HG03432 (cell line): Measurements from ENCODE around the gene LHPP.

Experiments used
- ATAC-seq: cut with Tn5 transposase; IDR thresholded peaks from one replicate; pipeline ENCODE4 v1.9.1; 2021; ENCODE audit warnings: mild to moderate bottlenecking, moderate library complexity; ENCODE audit not compliant: unreplicated experiment

The LHPP gene

DNA sequence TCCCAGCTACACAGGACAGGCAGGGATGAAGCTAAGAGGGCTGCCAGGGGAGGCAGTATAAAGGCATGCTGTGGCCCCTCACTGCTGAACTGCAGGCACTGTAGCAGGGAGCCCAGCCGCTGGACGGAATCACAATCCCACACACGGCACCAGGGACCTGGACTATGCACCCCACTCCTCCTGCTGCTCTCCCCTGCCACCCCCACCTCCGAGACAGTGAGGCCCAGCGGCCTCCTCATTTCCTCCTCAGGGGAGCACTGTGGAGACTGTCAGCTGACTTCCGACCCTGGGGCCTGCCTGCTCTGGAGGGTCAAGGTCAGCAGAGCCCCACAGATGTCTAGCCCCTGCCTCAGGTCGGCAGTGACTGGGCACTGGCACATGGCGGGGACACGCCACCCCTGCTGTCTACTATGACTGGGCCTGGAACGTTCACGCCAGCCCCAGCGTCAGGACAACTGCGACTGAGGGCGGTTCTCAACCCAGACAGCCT is 189.8 kb downstream of the LHPP start:
- no peak for ATAC-seq

DNA sequence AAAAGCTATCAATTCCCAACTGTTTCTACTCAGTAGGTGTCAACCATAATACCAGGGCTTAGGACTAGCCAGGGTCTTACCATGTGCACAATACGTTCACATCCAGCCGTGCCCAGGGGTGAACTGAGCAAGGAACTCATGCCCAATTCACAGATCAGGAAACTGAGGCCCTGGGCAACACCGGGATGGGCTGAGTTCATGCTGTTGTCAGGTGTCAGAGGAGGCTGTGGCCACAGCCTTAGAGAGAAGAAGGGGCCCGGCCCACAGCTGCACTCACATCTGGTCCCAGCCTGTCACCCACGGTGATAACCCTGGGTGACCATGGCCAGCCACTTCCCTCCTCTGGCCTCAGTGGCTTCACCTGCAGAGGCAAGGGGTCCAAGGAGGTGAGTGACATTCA is 190.6 kb downstream of the LHPP start:
- ATAC-seq, result no peak

DNA sequence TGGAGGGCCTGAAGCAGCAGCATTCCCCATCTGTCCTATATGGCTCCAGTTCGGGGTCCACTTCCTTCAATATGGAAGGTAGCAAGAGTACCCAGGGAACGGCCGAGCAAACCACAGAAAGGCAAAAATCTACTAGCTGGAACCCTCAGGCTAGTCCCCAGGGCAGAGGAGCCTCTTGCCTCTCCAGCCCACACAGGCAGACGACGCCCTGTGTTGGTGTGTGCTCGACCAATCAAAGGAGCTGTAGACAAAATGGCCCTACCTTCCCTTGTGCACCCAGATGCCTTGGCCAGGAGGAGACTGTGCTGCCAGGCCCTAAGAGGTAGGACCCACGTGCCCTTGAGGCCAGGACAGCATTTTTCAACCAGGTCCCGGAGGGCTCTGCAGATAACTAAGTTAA is 191.1 kb downstream of the LHPP start:
- ATAC-seq, result no peak

DNA sequence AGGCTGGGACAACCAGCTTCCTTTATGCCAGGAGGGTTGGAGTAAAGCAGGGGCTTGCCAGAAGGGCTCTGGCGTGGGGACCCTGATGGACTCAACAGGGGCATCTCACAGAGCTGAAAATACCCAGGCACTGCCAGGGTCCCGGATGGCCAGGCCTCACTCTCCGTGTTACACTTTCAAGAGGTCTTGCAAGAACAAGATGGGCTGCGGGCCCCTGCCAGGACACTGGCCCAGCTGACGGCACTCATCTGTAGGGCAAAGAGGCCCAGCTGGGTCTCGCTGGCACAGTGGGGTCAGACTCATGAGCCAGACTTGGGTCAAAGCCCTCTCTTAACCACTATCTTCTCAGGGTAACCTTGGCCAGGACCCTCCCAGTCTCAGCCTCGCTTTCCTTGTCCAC is 191.7 kb downstream of the LHPP start:
- ATAC-seq, result no peak

DNA sequence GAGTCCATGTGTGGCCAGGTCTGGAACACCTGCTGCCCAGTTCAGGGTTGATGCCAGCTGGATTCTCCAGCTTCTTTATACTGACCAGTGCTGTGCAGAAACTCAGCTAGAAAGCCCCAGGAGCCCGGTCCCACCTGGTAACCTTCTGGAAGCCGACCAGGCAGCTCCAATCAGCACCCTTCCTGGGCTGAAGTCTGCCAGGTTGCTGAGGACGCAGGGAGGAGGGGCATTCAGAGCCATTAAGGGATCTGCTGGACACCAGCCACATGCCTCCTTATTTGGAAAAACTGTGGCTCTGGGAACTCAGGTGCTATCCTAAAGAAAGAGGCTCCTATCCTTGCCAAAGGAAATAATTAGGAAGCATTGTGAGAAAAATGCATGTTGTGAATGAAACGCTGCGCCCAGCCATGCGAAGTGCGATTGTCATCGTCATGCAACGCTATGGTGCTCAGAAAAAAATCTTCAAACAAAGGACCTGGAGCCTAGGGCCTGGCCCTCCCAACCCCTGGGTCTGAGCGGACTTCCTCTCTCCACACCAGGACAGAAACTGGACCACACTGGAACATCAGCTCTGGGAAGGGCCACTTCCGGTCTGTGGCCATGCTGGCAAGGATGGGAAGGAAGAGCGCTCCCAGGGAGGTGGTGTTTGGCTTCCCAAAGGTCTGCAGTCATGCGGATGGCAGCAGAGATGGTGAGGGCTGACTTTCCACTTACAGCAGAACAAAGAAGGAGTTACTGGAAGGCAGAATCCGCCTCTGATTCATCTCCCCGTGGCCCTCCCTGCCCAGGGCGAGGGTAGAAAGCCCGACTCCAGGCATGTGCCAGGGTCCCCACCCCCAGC is 192.4 kb downstream of the LHPP start:
- no peak for ATAC-seq

DNA sequence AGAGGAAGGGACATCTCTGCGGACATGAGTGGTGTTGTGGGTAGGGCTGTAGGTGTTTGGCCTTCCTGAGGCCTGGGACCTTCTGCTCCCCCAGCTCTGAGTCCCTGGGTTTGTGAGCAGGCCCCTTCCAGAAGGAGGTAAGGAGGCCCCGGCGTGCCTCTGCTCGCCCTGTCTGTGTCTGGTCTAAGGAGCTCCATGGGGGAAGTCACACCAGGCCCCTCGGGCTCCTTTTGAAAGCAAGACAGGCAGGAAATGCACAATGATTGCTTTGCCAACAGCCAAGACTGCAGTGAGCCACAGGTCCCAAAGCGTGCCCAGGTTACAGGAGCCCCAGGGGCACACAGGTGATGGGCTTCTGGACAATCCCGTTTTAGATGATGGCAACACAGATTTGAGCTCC is 193.1 kb downstream of the LHPP start:
- ATAC-seq, result no peak

DNA sequence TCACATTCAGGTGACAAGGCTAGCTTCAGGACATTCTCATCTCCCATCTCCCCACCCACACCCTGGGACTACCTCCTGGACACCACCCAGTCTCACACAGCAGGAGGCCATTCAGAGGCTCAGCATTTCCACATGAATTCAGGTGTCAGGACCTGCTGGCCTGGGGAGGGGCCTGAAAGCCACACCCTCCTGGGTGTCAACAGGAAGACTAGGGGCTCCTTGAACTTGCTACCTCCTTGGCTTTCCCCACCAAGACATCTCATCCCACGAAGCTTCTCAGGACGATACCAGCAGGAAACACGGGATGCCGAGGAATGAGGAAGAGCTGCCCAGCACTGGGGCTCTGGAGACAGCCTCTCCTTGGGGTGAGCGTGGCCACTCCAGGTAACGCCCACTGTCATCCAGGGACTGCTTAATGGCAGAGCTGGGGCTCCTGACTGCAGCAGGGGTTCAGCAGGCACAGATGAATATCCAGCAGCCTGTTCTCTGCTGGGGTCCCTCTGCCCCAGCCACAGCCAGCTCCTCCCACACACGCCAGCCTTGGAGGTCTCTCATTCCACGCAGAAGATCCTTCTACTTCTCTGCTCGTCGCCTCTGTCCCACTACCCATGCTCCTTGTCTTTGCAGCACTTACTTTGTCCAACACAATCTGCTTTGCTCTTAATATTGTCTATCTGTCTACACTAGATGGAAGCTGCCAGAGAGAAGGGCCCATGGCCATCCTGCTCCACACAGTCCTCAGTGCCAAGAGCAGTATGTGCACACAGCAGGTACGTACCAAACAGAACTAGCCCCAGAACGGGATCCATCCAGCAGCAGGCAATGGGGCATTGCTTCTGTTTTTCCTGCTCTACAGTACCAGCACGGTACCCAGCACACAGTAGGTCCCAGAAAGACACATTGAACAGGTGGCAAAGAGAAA is 193.8 kb downstream of the LHPP start:
- no peak for ATAC-seq

DNA sequence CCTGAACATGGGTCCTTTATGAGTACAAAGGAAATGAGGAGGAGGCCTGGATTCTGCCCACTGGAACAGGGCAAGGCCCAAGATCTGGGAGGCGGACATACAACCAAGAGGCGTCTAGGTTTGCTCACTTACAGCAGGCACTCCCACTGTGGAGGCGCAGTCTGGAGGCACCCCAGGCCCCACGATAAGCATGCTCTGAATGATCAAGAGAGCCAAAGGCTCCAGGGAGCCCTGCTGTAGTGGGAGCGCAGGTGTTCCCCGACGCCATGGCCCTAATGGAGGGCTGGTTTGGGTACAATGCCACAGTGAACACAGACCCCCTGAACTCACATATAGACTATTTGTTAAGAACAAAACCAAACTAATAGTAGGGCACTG is 194.5 kb downstream of the LHPP start:
- no peak for ATAC-seq

DNA sequence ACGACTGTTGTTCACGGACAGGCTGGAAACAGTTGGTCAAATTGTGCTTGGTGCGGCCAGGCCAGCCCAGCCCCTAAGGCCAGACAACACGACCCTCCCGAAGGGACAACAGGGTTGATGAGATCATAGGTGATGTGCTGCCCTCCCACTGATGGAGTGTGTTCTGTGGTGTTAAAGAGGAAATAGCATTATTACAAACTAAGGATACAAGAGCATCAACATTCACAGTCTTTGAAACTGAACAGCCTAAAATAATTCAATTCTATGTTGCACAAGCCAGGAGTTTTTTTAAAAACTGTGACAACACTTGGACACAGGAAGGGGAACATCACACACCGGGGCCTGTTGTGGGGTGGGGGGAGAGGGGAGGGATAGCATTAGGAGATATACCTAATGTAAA is 194.9 kb downstream of the LHPP start:
- ATAC-seq, result no peak

DNA sequence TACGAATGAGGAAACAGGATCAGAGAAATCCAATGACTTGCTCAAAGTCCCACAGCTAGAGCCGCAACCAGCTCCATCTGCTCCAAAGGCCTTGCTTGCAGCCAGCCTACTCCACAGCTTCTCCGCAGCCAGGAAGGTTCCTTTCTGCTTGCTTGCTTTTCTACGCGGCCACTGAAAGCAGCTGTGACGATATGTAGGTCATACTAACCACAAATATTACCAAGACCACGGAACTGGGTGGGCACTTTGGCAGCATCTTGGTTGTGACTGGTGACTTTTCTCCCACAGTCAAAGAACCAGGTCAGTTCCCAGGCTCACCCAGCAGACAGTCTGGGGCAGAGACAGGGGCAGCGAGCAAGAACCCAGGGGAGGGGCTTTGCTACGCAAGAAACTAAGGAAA is 196.2 kb downstream of the LHPP start:
- no peak for ATAC-seq

DNA sequence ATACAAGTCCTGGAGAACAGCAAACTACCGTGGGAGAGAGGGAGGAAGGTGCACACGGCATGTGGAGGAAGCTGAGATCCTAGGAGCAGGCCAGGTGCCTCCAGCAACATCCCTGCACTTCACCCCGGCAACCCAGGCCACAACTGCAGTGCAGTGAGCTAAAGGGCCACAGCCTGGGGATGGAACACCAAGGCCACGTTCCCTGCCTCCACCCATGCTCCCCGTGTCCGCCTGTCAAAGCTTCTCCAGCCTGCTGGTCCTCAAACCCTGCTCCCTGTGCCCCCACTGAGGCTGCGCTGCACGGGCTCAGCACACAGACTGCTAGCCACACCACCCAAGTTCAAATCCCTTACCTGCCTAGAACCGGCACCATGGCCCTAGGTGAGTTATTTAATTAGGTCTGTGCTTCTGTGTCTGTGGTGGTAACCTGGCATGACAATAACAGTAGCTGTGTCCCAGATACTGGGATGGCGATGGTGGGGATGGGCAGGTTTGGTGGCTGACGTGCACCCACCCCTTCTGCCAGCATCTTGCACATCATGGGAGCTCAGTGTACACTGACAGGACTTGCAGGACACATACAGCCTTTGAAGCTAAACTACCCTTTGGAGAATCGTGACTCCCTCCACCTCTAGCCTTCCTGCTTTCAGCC is 197.1 kb downstream of the LHPP start:
- ATAC-seq, result no peak

DNA sequence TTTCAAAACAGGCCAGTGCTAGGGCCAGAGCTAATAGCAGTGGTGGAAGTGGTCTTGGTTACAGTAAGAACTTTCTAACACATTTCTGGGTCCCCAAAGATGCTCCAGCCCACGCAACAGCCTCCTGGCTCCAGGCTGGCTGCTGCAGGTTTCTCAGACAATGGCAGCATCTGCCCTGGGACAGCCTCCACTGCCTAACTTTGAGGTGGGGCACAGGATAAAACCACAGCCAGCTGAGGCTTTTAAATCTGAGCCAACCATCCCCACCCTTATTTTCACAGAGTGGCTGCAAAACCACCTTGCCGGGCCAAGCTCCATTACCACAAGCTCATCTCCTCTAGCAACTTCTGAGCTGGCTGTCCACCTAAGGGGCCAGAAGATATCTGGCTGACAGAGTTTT is 197.8 kb downstream of the LHPP start:
- ATAC-seq, result no peak

DNA sequence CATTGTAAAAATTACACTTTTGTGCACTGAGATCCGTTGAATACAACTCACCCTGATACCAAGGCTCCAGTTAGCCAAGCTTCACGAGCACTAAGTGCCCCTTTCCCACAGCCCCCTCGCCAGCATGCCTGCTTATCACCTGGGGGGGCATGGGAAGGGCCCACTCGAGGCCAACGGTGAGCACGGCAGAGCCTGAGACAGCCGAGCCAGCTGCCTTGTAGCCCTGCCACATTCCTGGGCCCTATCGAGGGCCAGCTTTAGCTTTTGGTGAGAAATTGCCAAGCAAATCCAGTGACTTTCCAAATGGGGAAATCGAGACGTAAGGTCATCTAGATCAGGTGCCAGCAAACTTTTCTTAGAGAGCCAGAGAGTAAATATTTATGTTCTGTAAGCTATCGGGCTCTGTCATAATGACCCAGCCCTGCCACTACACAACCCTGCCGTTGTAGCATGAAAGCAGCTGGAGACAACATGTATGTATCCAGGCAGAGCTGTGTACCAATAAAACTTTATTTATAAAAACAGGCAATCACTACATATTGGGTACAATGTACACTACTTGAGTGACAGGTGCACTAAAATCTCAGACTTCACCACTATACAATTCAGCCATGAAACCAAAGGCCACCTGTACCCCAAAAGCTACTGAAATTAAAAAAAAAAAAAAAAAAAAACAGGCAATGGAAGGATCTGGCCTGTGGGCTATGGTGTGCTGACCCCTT is 198.9 kb downstream of the LHPP start:
- ATAC-seq, result no peak

DNA sequence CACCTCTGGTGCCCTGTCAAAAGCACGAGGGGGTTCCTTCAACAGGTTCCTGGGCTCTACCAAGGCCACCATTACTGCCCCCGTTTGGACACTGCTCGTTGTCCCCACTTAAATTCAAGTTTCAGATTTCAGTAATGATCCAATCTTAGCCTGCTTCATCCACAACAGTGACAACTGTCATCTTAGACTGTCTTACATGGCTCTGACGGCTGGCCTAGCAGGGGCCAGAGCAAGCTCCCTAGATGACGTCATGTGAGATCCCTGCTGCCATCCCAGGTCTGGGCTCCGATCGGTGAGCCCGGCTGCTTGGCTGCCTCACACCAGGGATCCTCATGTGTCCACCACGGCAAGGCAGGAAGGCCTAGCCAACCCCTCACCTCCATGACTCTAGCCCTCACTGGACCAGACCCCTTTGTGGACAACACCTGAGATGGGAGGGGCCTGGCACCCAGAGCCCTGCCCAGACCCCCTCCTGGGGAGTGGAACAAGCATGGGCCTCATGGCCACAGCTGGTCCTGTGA is 200.1 kb downstream of the LHPP start:
- no peak for ATAC-seq

DNA sequence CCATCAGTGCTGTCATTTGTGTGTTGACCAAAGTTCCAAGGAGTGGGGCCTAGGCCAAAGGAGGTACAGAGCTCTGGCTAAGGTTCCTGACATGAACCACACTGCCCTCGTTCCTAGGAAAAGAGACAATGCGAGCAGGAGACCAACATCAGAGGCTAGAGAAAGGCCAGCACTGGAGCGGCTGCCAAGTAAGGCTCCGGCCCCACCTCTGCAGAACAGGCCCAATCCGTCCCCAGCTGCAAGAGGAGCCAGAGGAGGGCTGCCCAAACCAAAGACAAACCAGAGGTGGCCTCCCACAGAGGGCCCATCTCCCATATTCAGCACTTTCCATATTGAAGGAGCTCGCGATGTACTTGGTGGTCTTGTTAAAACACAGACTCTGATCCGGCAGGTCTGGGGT is 201.6 kb downstream of the LHPP start:
- no peak for ATAC-seq
